Smooth muscle cell (in vitro differentiated cells): Measurements from ENCODE around the gene ULBP1. TPM values are rescaled to one million over a fixed set of nuclear protein-coding genes. Genes with fewer than 3 reads are reported as not detected.
"Not testable (repeated sequence)": the region's sequence is repeated elsewhere in the genome, so short reads cannot be mapped to it uniquely, and the experiment has no call there.

Experiments
- DNase-seq: peaks from one replicate; lab custom pipeline; 2025; ENCODE audit not compliant: unreplicated experiment; lab: John Stamatoyannopoulos, UW
- H2AFZ ChIP-seq: fragments of 200-600 bp; sonication (generic); 2 replicates; pipeline ENCODE4 v1.6.0; 2016; ENCODE audit warnings: antibody characterized with exemption, low read depth, mild to moderate bottlenecking
- H3F3A ChIP-seq: fragments of 200-600 bp; sonication (generic); 2 replicates; pipeline ENCODE4 v1.6.0; 2017; ENCODE audit warnings: antibody characterized with exemption, low read depth
- H3K27ac ChIP-seq: fragments of 200-600 bp; sonication (generic); 2 replicates; pipeline ENCODE4 v1.5.1; 2016; ENCODE audit warnings: low read depth, mild to moderate bottlenecking
- H3K27me3 ChIP-seq: fragments of 200-600 bp; sonication (generic); 2 replicates; pipeline ENCODE4 v1.6.1; 2016; ENCODE audit warnings: low read depth, mild to moderate bottlenecking
- H3K36me3 ChIP-seq: fragments of 200-600 bp; sonication (generic); 2 replicates; pipeline ENCODE4 v1.5.1; 2016; ENCODE audit warnings: low read depth
- H3K4me1 ChIP-seq: fragments of 200-600 bp; sonication (generic); 2 replicates; pipeline ENCODE4 v1.5.1; 2016; ENCODE audit warnings: low read depth
- H3K4me2 ChIP-seq: fragments of 200-600 bp; sonication (generic); 2 replicates; pipeline ENCODE4 v1.6.0; 2016; ENCODE audit warnings: mild to moderate bottlenecking
- H3K4me3 ChIP-seq: fragments of 200-600 bp; sonication (generic); 2 replicates; pipeline ENCODE4 v1.5.1; 2016; ENCODE audit warnings: mild to moderate bottlenecking
- H3K79me2 ChIP-seq: fragments of 200-600 bp; sonication (generic); 2 replicates; pipeline ENCODE4 v1.6.0; 2016; ENCODE audit warnings: low read depth, mild to moderate bottlenecking
- H3K9ac ChIP-seq: fragments of 200-600 bp; sonication (generic); 2 replicates; pipeline ENCODE4 v1.6.0; 2016; ENCODE audit warnings: low read depth
- H3K9me3 ChIP-seq: fragments of 200-600 bp; sonication (generic); replicated peaks from 2 replicates; pipeline ENCODE4 v1.5.1; 2016; ENCODE audit warnings: low read depth
- H4K20me1 ChIP-seq: fragments of 200-600 bp; sonication (generic); 2 replicates; pipeline ENCODE4 v1.6.0; 2016; ENCODE audit warnings: low read depth
- WGBS: methylation state at CpG from one replicate; pipeline ENCODE4 v1.1.7; 2016; ENCODE audit warnings: low lambda C conversion rate; 5-methylcytosine and 5-hydroxymethylcytosine counted together
- polyA plus RNA-seq: library from polyadenylated mRNA; unstranded; fragments of >200 nt; fragmentation: Nextera tagmentation; extraction: Ambion mirVana; gene quantifications from 2 replicates; pipeline ENCODE4 v1.2.1, GENCODE V29; 2016
- total RNA-seq: library from RNA; depleted of rRNA; stranded (reverse); fragments of >200 nt; gene quantifications from 2 replicates; pipeline ENCODE4 v1.2.3, GENCODE V29; 2014
- TF ChIP-seq, protein P1 (sequence below): fragments of 200-600 bp; sonication (generic); IDR thresholded peaks from 2 replicates; pipeline ENCODE4 v1.5.1; 2017; ENCODE audit warnings: borderline replicate concordance, mild to moderate bottlenecking, antibody characterized with exemption; ENCODE audit not compliant: insufficient read depth, poor library complexity, severe bottlenecking

Gene ULBP1
- total and polyA plus RNA-seq, 2 experiments from 2014 or later = 0.72 to 1.7 TPM

DNA sequence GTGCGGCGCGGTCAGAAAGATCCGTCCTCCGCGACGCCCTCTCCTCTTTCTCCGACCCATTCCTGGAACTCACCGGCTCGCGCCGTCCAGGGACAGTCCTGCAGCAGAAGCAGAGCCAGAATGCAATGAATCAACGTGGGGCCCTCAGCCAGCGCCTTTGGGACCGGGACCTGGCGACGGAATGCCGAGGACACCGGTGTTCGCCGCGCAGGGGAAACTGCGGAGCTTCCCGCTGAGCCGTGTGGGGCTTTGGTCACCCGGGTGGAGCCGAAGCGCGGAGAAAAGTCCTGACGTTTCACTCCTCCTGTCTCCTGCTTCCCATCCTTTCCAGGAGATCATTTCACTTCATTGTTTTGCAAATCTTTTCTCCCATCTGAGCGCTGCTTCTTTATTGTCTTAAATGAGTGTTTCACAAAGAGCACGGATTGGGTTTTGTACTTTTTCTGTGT is 26.5 kb downstream of the ULBP1 start:
- peaks cover 11% of the 10 kb centered on the region for H3K4me1 ChIP-seq
- no peaks in the 10 kb centered on the region for H3F3A ChIP-seq
- peaks cover 100% of the 10 kb centered on the region for H3K27me3 ChIP-seq
- H4K20me1 ChIP-seq = no peaks in the 10 kb centered on the region
- TF ChIP-seq, protein P1, sequence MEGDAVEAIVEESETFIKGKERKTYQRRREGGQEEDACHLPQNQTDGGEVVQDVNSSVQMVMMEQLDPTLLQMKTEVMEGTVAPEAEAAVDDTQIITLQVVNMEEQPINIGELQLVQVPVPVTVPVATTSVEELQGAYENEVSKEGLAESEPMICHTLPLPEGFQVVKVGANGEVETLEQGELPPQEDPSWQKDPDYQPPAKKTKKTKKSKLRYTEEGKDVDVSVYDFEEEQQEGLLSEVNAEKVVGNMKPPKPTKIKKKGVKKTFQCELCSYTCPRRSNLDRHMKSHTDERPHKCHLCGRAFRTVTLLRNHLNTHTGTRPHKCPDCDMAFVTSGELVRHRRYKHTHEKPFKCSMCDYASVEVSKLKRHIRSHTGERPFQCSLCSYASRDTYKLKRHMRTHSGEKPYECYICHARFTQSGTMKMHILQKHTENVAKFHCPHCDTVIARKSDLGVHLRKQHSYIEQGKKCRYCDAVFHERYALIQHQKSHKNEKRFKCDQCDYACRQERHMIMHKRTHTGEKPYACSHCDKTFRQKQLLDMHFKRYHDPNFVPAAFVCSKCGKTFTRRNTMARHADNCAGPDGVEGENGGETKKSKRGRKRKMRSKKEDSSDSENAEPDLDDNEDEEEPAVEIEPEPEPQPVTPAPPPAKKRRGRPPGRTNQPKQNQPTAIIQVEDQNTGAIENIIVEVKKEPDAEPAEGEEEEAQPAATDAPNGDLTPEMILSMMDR = no peak
- H3K4me3 ChIP-seq = peak overlapping the region; percentile 20
- H3K27ac ChIP-seq = no peak overlapping the region
- H2AFZ ChIP-seq = no peak overlapping the region
- no peaks in the 10 kb centered on the region for H3K36me3 ChIP-seq
- H3K79me2 ChIP-seq = no peaks in the 10 kb centered on the region
- H3K9ac ChIP-seq = no peak overlapping the region
- no peaks in the 10 kb centered on the region for H3K9me3 ChIP-seq
- WGBS = 4% methylated on average over 32 of the region's 32 CpGs
- no peak for DNase-seq
- peak overlapping the region; percentile 78 for H3K4me2 ChIP-seq

DNA sequence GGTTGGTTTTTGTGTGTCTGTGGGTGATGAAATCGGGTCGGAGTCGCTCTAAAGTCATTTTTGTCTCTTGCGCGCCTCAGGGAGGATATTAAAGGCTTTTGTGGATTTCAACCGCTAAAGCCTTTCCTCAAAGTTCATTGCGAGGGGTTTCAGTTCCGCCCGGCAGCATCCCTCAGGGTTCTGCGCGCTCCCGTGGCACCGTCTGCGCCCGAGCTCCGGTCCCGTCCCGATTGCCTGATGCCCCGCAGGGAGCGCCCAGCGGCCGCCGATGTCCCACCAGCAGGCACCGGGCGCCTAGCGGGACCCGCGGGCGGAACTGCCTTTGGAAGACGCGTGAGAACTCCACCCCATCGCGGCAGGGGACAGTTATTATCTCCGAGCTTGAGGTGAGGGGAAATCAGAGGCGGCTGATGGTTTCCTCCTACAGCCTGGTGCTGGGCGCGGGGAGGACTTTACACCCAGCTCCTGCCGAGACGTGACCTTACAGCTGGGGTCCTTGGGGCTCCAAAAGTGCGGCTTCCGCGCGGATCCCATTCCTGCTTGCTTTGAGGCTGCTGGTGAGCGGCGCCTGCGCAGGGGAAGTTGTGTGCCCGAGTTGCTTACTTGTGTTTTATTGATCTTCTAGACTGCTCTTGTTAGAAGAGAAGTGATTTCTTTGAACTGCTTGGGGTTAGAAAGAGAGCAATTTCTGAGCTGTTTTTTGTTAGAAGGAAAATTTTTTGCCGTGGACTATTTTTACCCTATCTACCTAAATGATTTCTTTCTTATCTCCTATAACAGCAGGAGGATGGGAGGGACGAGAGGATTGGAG is 27.1 kb downstream of the ULBP1 start:
- TF ChIP-seq, protein P1 = no peak
- DNase-seq = no peak
- Histone ChIP-seq H3F3A (no peaks in the 10 kb centered on the region), H3K4me1 (peaks cover 11% of the 10 kb centered on the region), H3K79me2 (no peaks in the 10 kb centered on the region), H2AFZ (no peak overlapping the region), H3K36me3 (no peaks in the 10 kb centered on the region), H3K9ac (no peak overlapping the region), H3K27me3 (peaks cover 100% of the 10 kb centered on the region), H3K9me3 (no peaks in the 10 kb centered on the region), H3K4me3 (peak overlapping the region; percentile 20), H4K20me1 (no peaks in the 10 kb centered on the region), H3K27ac (no peak overlapping the region), H3K4me2 (peak overlapping the region; percentile 78)
- WGBS = 4% methylated on average over 48 of the region's 49 CpGs

GRCh38 chr6:149991472-149991795 is 27.7 kb downstream of the ULBP1 start:
- not testable (repeated sequence) for H3K36me3 ChIP-seq, H3K79me2 ChIP-seq, DNase-seq, H3F3A ChIP-seq, H3K27ac ChIP-seq, H4K20me1 ChIP-seq, H3K9me3 ChIP-seq, H3K4me3 ChIP-seq, H3K9ac ChIP-seq, H2AFZ ChIP-seq
- 8% methylated on average over 7 of the region's 7 CpGs for WGBS
- Histone ChIP-seq H3K27me3 (peaks cover 100% of the 10 kb centered on the region), H3K4me2 (peak overlapping the region; percentile 78), H3K4me1 (peaks cover 11% of the 10 kb centered on the region)

DNA sequence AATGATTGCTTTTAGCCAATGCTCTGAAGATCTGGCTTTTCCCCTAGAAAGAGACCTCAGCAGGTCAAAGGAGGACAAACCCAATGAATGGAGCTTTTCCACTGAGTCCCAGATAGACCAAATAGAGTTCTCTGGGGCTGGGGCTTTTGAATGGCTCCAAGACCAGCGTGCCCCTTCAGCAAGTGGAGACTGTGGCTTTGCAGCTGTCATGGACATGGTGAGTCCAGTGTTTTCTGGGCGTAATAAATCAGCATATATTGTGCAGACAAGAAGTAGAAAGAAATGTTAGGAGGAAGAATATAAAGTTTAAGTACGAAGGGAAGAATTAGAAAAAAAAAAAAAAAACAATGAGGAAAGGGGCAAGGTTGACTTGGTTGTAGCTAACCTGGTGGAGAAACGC is 28.1 kb downstream of the ULBP1 start:
- H3F3A ChIP-seq = no peaks in the 10 kb centered on the region
- peaks cover 100% of the 10 kb centered on the region for H3K27me3 ChIP-seq
- H3K9me3 ChIP-seq = no peaks in the 10 kb centered on the region
- TF ChIP-seq, protein P1 = no peak
- H3K4me1 ChIP-seq = peaks cover 11% of the 10 kb centered on the region
- H3K36me3 ChIP-seq = no peaks in the 10 kb centered on the region
- no peak overlapping the region for H3K9ac ChIP-seq
- no peaks in the 10 kb centered on the region for H3K79me2 ChIP-seq
- no peak overlapping the region for H2AFZ ChIP-seq
- H3K4me3 ChIP-seq = no peak overlapping the region
- DNase-seq = no peak
- no peak overlapping the region for H3K4me2 ChIP-seq
- H4K20me1 ChIP-seq = no peaks in the 10 kb centered on the region
- H3K27ac ChIP-seq = no peak overlapping the region
- 50% methylated on average over 4 of the region's 4 CpGs for WGBS
